DND-41 (cell line): ENCODE measurements around the gene MTR.

Experiments
- CTCF ChIP-seq: IDR thresholded peaks from 2 replicates; pipeline ENCODE4 v1.5.1; 2012; ENCODE audit warnings: borderline replicate concordance, low read length, moderate library complexity, mild to moderate bottlenecking; ENCODE audit not compliant: poor library complexity, severe bottlenecking; ENCODE audit errors: extremely low read depth
- EZH2 ChIP-seq: IDR thresholded peaks from 3 replicates; pipeline ENCODE4 v1.6.1; 2012; ENCODE audit warnings: borderline replicate concordance, low read depth, mild to moderate bottlenecking, moderate library complexity, low read length, inconsistent platforms; ENCODE audit not compliant: severe bottlenecking

- TF ChIP-seq CTCF: no peak
- no peak for TF ChIP-seq EZH2
These were observed 40.4 kb upstream of the MTR start for GRCh38 chr1:236754525-236755210.
